Endodermal cell (in vitro differentiated cells): ENCODE data around the gene PC. TPM values are rescaled to one million over a fixed set of nuclear protein-coding genes. Genes with fewer than 3 reads are reported as not detected.

Source experiments
- DNase-seq: peaks from one replicate; pipeline ENCODE4 v3.0.0-alpha.2; 2017
- H3K27ac ChIP-seq: 2 replicates; pipeline ENCODE4 v1.5.1; 2013; ENCODE audit warnings: mild to moderate bottlenecking, low read depth, low read length, moderate library complexity
- H3K27me3 ChIP-seq: 2 replicates; pipeline ENCODE4 v1.6.1; 2013; ENCODE audit warnings: mild to moderate bottlenecking, low read length, moderate library complexity; ENCODE audit not compliant: insufficient read depth, control insufficient read depth, poor library complexity, severe bottlenecking
- H3K36me3 ChIP-seq: 2 replicates; pipeline ENCODE4 v1.7.0; 2013; ENCODE audit warnings: mild to moderate bottlenecking, low read length, moderate library complexity; ENCODE audit not compliant: control insufficient read depth, insufficient read depth
- H3K4me1 ChIP-seq: one replicate; pipeline ENCODE4 v1.7.0; 2013; ENCODE audit warnings: low read length; ENCODE audit not compliant: control insufficient read depth, insufficient read depth
- H3K4me3 ChIP-seq: 2 replicates; pipeline ENCODE4 v1.5.1; 2013; ENCODE audit warnings: mild to moderate bottlenecking, low read length, moderate library complexity
- H3K9ac ChIP-seq: 2 replicates; pipeline ENCODE4 v1.6.1; 2013; ENCODE audit warnings: mild to moderate bottlenecking, low read length, moderate library complexity; ENCODE audit not compliant: poor library complexity, severe bottlenecking; ENCODE audit errors: extremely low read depth
- H3K9me3 ChIP-seq: 2 replicates; pipeline ENCODE4 v1.6.1; 2013; ENCODE audit warnings: mild to moderate bottlenecking, low read length, moderate library complexity; ENCODE audit not compliant: control insufficient read depth
- H3K27ac Mint-ChIP-seq: 2 replicates; pipeline ENCODE4 v1.8.0; 2020; ENCODE audit warnings: mixed read lengths
- H3K27me3 Mint-ChIP-seq: 2 replicates; pipeline ENCODE4 v1.8.0; 2021; ENCODE audit warnings: mild to moderate bottlenecking, mixed read lengths; ENCODE audit not compliant: insufficient read depth
- H3K36me3 Mint-ChIP-seq: 2 replicates; pipeline ENCODE4 v1.8.0; 2020; ENCODE audit warnings: low read depth, mixed read lengths
- H3K4me1 Mint-ChIP-seq: 2 replicates; pipeline ENCODE4 v1.8.0; 2020; ENCODE audit warnings: mixed read lengths
- H3K4me3 Mint-ChIP-seq: 2 replicates; pipeline ENCODE4 v1.8.0; 2020; ENCODE audit warnings: mild to moderate bottlenecking, moderate library complexity, mixed read lengths
- H3K9me3 Mint-ChIP-seq: 2 replicates; pipeline ENCODE4 v1.8.0; 2020; ENCODE audit warnings: mild to moderate bottlenecking, mixed read lengths
- WGBS, 2 experiments: methylation state at CpG; one replicate each; pipeline versions ENCODE4 v1.1.5 to v1.1.7; 2013; ENCODE audit warnings: missing lambda C conversion rate in 2 of 2, mixed read lengths in 1 of 2; ENCODE audit not compliant: insufficient coverage in 1 of 2, insufficient read length in 1 of 2; 5-methylcytosine and 5-hydroxymethylcytosine counted together
- total RNA-seq, 2 donors: library from RNA; stranded (reverse); fragmentation: NEBNext Ultra II Directional in 1 of 2; extraction: Animal tissue kit (Norgen Biotek cat#: 25700) in 1 of 2; gene quantifications; 2 replicates in 1 of 2; 3 replicates in 1 of 2; pipeline ENCODE4 v1.2.1, GENCODE V29; 2021
- TF ChIP-seq, protein P1 (sequence below): fragments of 200-600 bp; sonication (generic); conservative IDR thresholded peaks from 2 replicates; pipeline ENCODE4 v1.5.0; 2021; ENCODE audit warnings: antibody characterized with exemption, mild to moderate bottlenecking

PC gene
- total RNA-seq, 2 donors from 2014 or later = 21.9 to 24.4 TPM

GRCh38 chr11:66934950-66935779 lies 23.0 kb downstream of the PC start:
- Mint-ChIP-seq H3K36me3 (no peaks in the 10 kb centered on the region), H3K9me3 (no peaks in the 10 kb centered on the region), H3K27ac (no peak overlapping the region), H3K27me3 (no peaks in the 10 kb centered on the region), H3K4me1 (peaks cover 4% of the 10 kb centered on the region), H3K4me3 (no peak overlapping the region)
- H3K9me3 ChIP-seq = no peaks in the 10 kb centered on the region
- TF ChIP-seq, protein P1, sequence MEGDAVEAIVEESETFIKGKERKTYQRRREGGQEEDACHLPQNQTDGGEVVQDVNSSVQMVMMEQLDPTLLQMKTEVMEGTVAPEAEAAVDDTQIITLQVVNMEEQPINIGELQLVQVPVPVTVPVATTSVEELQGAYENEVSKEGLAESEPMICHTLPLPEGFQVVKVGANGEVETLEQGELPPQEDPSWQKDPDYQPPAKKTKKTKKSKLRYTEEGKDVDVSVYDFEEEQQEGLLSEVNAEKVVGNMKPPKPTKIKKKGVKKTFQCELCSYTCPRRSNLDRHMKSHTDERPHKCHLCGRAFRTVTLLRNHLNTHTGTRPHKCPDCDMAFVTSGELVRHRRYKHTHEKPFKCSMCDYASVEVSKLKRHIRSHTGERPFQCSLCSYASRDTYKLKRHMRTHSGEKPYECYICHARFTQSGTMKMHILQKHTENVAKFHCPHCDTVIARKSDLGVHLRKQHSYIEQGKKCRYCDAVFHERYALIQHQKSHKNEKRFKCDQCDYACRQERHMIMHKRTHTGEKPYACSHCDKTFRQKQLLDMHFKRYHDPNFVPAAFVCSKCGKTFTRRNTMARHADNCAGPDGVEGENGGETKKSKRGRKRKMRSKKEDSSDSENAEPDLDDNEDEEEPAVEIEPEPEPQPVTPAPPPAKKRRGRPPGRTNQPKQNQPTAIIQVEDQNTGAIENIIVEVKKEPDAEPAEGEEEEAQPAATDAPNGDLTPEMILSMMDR = no peak
- no peaks in the 10 kb centered on the region for H3K27me3 ChIP-seq
- H3K27ac ChIP-seq = no peak overlapping the region
- WGBS, 2 experiments = 89 to 95% methylated on average over 7 to 9 of the region's 9 CpGs
- no peak overlapping the region for H3K9ac ChIP-seq
- no peak overlapping the region for H3K4me3 ChIP-seq
- no peak for DNase-seq
- no peaks in the 10 kb centered on the region for H3K4me1 ChIP-seq
- H3K36me3 ChIP-seq = no peaks in the 10 kb centered on the region

DNA sequence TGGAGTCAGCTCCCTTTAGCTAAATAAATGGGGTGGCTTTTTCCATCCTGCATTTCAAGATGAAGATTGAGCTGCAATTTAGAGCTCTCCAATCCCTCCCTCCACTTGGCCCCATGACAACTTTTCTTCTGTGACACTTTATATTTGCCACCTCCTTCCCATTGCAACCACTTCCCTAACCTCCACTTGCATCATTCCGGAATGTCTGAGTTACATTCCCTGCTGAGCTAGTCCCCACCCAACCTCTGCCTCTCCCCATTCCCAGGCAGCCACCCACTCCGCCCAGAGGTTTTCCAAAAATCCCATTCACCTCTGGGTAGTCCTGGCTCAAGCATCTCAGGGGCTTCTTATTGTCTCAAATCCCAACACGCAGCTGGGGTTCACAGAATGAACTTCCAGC lies 24.7 kb downstream of the PC start:
- Histone ChIP-seq H3K9ac (no peak overlapping the region), H3K9me3 (no peaks in the 10 kb centered on the region), H3K36me3 (no peaks in the 10 kb centered on the region), H3K27ac (no peak overlapping the region), H3K4me3 (no peak overlapping the region), H3K27me3 (no peaks in the 10 kb centered on the region), H3K4me1 (no peaks in the 10 kb centered on the region)
- TF ChIP-seq, protein P1 = no peak
- Mint-ChIP-seq H3K36me3 (no peaks in the 10 kb centered on the region), H3K4me3 (no peak overlapping the region), H3K4me1 (peaks cover 4% of the 10 kb centered on the region), H3K27me3 (no peaks in the 10 kb centered on the region), H3K9me3 (no peaks in the 10 kb centered on the region), H3K27ac (no peak overlapping the region)
- no peak for DNase-seq
- WGBS, 2 experiments = 84 to 86% methylated on average over 3 of the region's 3 CpGs

DNA sequence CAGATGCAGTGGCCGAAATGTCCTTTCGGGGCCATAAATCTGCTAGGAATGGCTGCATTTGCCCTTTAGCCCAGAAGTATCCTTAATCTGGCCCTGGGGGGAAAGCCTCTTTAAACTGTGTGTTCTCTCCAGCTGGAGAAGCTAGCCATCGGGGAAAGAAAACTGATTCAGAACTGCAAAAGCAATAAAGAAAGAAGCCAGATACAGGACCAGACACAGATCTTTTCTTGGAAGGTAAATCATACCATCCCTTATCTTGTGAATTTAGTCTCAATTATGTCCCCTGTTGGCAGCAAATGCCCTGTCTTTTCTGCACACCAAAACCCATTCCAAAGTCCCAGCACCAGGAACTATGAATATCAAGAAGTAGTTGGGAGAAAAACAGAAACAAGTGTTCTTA lies 25.6 kb downstream of the PC start:
- Mint-ChIP-seq H3K4me3 (no peak overlapping the region), H3K36me3 (peaks cover 2% of the 10 kb centered on the region), H3K27me3 (no peaks in the 10 kb centered on the region), H3K4me1 (peaks cover 4% of the 10 kb centered on the region), H3K9me3 (no peaks in the 10 kb centered on the region), H3K27ac (no peak overlapping the region)
- H3K36me3 ChIP-seq = no peaks in the 10 kb centered on the region
- DNase-seq = no peak
- TF ChIP-seq, protein P1 = no peak
- no peak overlapping the region for H3K27ac ChIP-seq
- H3K9ac ChIP-seq = no peak overlapping the region
- 92 to 100% methylated on average over 2 to 3 of the region's 3 CpGs for WGBS, 2 experiments
- no peak overlapping the region for H3K4me3 ChIP-seq
- no peaks in the 10 kb centered on the region for H3K27me3 ChIP-seq
- no peaks in the 10 kb centered on the region for H3K9me3 ChIP-seq
- H3K4me1 ChIP-seq = no peaks in the 10 kb centered on the region
